T-helper 2 cell (primary cell): Measurements from ENCODE around the gene ARHGAP11A.

Experiments used
- DNase-seq, 5 experiments: peaks; one replicate each; pipeline versions ENCODE4 v3.0.0 to v3.0.0-alpha.2; 2012 to 2022

ARHGAP11A gene

DNA sequence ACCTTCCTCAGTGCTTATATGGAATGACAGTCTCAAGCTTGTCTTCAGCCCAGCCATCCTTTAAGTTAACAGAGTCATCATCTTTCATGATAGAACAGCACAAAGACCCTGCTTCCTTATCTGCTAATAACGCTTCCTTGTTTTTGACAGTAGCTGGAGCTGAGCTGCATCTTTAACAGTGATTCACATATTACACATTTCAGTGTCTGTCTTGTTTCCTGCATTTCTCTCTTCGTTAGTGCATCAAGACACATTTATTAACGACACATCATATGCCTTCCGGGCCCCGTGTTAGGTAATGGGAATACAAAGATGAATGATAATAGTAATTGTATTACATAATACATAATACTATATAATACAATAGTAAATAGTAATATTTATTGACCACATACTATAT, 72.3 kb downstream of the ARHGAP11A start:
- no peak for DNase-seq

DNA sequence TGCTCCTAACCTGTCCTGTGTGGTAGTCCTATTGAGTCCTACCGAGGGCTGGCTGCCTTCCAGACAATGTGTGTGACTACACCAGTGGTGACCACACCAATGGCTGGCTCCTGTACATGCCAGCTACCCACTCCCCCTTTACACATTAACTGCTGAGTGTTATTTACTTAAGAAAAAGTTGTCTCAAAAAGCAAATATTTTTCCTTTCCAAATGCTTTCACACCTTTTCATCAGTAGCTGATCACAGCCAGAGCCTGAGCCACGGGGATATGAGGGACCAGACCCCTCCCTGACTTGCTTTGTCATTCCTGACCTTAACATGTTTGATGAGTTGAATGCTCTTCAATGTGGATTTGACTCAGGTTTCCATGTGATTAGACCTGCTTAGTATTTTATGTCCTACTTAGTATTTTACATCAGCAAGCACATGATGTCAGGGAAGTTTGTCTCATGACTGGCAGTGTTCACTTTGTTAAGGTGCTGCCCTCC, 72.9 kb downstream of the ARHGAP11A start:
- no peak for DNase-seq
